COLO829 (cell line): ENCODE measurements around the gene ANKRD12.

Experiments
- DNase-seq: peaks from one replicate; pipeline ENCODE4 v3.0.0; 2012; ENCODE audit warnings: low spot score

The ANKRD12 gene

GRCh38 chr18:9106800-9107584, 29.6 kb upstream of the ANKRD12 start:
- DNase-seq = no peak

- DNase-seq = no peak
Measured at GRCh38 chr18:9108911-9109310, 27.7 kb upstream of the ANKRD12 start.

- no peak for DNase-seq
Measured at GRCh38 chr18:9109523-9109922, 27.1 kb upstream of the ANKRD12 start.

- no peak for DNase-seq
Measured at GRCh38 chr18:9113468-9114149, 23.0 kb upstream of the ANKRD12 start.

GRCh38 chr18:9115984-9116383, 20.6 kb upstream of the ANKRD12 start:
- DNase-seq = no peak

GRCh38 chr18:9117980-9118841, 18.4 kb upstream of the ANKRD12 start:
- no peak for DNase-seq

- DNase-seq = no peak
Measured at GRCh38 chr18:9120796-9121195, 15.8 kb upstream of the ANKRD12 start.

- DNase-seq = no peak
Measured at GRCh38 chr18:9123520-9123919, 13.1 kb upstream of the ANKRD12 start.

GRCh38 chr18:9124824-9125223, 11.8 kb upstream of the ANKRD12 start:
- no peak for DNase-seq

- no peak for DNase-seq
Measured at GRCh38 chr18:9126337-9126736, 10.2 kb upstream of the ANKRD12 start.

GRCh38 chr18:9130195-9130594, 6.4 kb upstream of the ANKRD12 start:
- DNase-seq = no peak

GRCh38 chr18:9130806-9131205, 5.8 kb upstream of the ANKRD12 start:
- DNase-seq = no peak

- DNase-seq = no peak
Measured at GRCh38 chr18:9132628-9133027, 4.0 kb upstream of the ANKRD12 start.

GRCh38 chr18:9133225-9133624, 3.4 kb upstream of the ANKRD12 start:
- DNase-seq = no peak

GRCh38 chr18:9135081-9135911, 1.3 kb upstream of the ANKRD12 start:
- DNase-seq = no peak

- DNase-seq = no peak
Measured at GRCh38 chr18:9135912-9136314, 668 bp upstream of the ANKRD12 start.

GRCh38 chr18:9137168-9138066, 836 bp downstream of the ANKRD12 start:
- peak; percentile 34 for DNase-seq

GRCh38 chr18:9139400-9140039, 2.9 kb downstream of the ANKRD12 start:
- DNase-seq = no peak

- no peak for DNase-seq
Measured at GRCh38 chr18:9140381-9140780, 3.8 kb downstream of the ANKRD12 start.

- DNase-seq = no peak
Measured at GRCh38 chr18:9140984-9141383, 4.4 kb downstream of the ANKRD12 start.
